GM19467 (cell line): ENCODE results near the gene FBN1.

Experiments
- ATAC-seq: cut with Tn5 transposase; IDR thresholded peaks from one replicate; pipeline ENCODE4 v1.9.1; 2021; ENCODE audit warnings: mild to moderate bottlenecking, moderate library complexity; ENCODE audit not compliant: unreplicated experiment

The FBN1 gene

GRCh38 chr15:48556159-48556897 is 89.2 kb downstream of the FBN1 start:
- no peak for ATAC-seq

DNA sequence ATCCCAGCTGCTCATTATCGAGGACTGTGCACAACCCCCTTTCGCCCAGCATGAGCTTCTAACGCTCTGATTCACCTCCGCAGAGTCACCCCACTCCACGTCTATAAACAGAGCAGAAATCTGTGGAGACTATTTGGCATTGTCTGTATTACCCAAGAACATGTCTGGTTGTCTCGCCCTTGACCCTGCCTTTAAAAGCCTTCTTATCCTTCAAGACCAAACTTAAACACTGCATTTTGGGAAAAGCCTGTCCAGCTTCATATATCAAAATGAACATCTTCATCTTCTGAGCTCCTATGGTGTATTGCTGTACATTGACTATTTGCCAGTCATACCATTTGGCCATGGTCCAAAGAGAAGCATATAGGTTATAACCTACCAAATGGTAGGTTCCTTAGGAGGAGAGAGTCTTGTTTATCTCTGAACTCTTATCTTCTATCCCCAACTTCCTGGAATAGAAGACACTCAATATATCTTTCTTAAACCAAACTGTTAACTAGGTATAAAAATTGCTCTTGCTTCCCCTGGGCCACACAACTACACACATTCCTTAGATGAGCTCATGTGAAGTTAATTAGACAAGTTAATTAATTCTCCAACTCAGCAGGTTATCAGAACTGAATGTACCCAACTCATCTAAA is 90.1 kb downstream of the FBN1 start:
- ATAC-seq, result no peak

DNA sequence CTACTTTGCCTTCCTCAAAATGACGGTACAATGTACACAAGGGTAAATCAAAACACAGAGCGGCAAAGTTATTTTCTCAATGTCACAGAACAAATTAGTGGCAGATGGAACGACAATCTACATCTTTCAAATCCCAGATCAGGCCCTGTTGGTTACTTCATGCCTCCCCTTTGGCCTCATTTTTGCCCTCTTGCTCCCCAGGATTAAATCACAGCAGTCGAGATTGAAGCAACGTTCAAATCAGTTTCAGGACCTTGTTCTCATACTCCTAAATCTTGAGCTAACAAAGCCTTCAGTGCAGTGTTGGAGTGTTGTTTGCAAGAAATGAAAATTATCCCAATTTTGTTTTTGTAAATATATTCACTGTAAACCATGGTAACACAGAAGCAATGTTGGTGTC is 91.4 kb downstream of the FBN1 start:
- ATAC-seq, result no peak

GRCh38 chr15:48553559-48553958 is 92.0 kb downstream of the FBN1 start:
- ATAC-seq, result no peak

GRCh38 chr15:48550822-48551525 is 94.5 kb downstream of the FBN1 start:
- ATAC-seq, result no peak

- no peak for ATAC-seq
Measured at GRCh38 chr15:48548455-48548854, 97.1 kb downstream of the FBN1 start.

DNA sequence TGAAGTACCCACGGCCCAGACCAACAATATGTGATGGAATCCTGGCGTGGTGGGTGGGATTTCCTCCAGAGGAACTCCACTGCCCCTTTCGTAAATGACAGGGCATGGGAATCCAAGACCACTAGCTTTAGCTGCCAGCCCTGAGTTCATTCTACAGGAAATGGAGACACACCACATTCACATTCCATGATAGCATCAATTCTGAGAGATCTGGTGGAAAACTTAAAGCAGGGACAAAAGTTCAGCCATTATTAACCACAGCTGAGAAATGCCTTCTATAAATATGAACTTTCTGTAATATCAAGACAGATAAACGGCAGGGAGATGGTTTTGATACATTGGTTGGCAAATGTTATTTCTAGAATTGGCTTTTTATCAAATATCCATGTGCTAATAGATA is 98.2 kb downstream of the FBN1 start:
- no peak for ATAC-seq

DNA sequence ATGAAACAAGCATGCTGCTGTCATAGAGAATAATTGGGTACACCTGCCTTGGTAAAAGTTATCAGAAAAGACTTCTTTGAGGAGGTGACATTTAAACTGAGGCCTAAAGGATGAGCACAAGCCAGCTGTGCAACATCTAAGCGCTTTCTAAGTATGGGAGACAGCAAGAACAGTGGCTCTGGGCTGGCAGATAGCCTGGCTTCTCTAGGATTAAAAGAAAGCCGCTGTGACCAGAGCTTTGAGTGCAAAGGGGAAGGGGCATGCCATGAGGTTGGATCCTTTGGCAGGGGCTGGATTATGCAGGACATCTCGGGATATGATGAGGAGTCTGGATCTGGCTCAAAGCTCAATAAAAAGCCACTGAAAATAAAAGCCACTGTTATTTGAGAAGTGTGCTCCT is 99.2 kb downstream of the FBN1 start:
- no peak for ATAC-seq

GRCh38 chr15:48544778-48545177 is 100.7 kb downstream of the FBN1 start:
- no peak for ATAC-seq

- peak; percentile 90 for ATAC-seq
Measured at GRCh38 chr15:48541341-48542278, 103.9 kb downstream of the FBN1 start.

DNA sequence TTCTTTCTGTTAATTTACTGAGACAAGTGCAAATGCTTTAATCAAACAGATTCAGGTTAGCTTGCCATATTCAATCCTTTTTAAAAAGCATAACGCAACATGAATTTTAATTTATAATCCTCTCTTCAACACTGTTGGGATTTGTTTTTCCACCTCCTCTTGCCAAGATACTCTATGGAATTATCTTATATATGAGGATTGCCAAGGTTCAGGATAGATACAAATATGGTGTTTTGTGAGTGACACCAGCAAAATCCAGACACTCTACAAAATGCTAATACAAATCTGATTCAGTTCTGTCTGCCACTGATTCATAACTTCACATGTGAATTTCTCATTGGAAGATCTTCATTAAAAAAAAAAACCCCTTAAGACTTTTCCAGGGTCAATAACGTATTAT is 104.8 kb downstream of the FBN1 start:
- ATAC-seq, result no peak

DNA sequence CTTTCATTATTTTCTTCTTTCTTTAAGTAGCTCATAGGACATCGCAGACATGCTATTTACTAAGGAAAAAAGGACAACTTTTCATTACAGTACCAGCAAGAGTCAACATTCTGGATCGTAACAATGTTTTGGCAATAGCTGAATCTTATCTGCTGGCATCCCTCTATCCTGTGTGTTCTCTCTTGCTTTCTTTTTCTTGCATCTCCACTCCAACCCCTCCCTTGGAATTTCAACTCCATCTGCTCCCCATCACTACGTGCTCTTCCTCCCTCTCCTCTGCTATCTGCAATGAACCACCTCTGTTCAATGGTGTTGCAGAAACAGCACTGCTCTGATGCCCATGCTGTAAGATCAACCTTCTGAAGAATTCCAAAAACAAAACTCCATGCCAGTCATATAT is 106.6 kb downstream of the FBN1 start:
- ATAC-seq, result no peak

GRCh38 chr15:48537271-48538113 is 108.0 kb downstream of the FBN1 start:
- no peak for ATAC-seq

GRCh38 chr15:48536681-48537091 is 108.8 kb downstream of the FBN1 start:
- ATAC-seq, result no peak

- ATAC-seq, result no peak
Measured at GRCh38 chr15:48533982-48534381, 111.5 kb downstream of the FBN1 start.

DNA sequence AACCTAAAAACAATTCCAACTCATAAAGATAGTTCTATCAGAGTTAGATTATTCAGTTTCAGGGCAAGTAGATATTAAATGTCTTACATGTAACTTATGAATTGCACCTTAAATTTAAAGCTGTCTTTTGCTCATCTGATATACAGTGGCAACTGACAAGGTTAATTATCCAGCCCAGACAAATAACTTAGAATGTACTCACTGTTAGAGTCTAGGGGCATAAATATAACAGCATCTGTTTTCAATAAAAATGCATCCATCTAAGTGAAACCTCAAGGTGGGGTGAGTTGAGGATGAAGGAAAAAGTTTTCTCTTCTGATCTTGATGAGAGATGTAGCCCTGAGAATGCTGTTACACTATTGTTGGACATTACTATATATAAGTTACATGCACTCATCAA is 112.6 kb downstream of the FBN1 start:
- ATAC-seq, result no peak

- no peak for ATAC-seq
Measured at GRCh38 chr15:48530528-48530927, 115.0 kb downstream of the FBN1 start.

GRCh38 chr15:48528921-48529320 is 116.6 kb downstream of the FBN1 start:
- no peak for ATAC-seq

DNA sequence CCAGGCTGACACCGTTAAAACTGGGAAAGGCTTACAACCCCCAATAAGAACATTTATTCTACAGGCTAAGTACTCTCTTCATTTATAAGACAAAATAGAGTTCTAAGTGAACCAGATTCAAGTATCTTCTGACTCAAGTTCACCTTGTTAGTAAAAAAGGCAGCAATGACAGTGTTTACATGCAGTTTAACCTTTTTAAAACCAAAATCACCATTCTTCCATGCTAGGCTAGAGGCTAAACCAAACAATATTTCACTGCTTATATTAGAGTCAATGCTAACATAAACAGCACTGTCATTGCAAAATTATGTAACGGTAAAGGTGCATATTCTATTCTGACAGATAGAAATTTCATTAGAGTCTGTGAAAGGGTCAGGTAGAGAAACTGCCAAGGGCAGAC is 118.0 kb downstream of the FBN1 start:
- no peak for ATAC-seq

GRCh38 chr15:48522911-48523310 is 122.6 kb downstream of the FBN1 start:
- no peak for ATAC-seq
